Natural killer cell (primary cell): ENCODE data around the gene GALNT17. TPM values are rescaled to one million over a fixed set of nuclear protein-coding genes. Genes with fewer than 3 reads are reported as not detected.

Source experiments
- ATAC-seq, 3 donors: fragments of 150-1000 bp in 2 of 3; fragments of 200-7000 bp in 1 of 3; cut with Tn5 transposase; 1 replicate in 1 of 3; 2 replicates in 2 of 3; pipeline ENCODE4 v1.10.0; 2021; ENCODE audit warnings: mild to moderate bottlenecking in 2 of 3, moderate library complexity in 2 of 3
- DNase-seq, 2 donors: peaks; one replicate each; pipeline versions ENCODE4 v3.0.0 to v3.0.0-alpha.2; 2013 to 2021; ENCODE audit warnings: mixed read lengths in 1 of 2
- H3K27ac ChIP-seq: one replicate; pipeline ENCODE4 v1.5.1; 2013; ENCODE audit warnings: mild to moderate bottlenecking, low read length
- H3K27me3 ChIP-seq: one replicate; pipeline ENCODE4 v1.6.1; 2013; ENCODE audit warnings: low read length; ENCODE audit not compliant: control insufficient read depth, insufficient read depth
- H3K36me3 ChIP-seq: one replicate; pipeline ENCODE4 v1.6.1; 2013; ENCODE audit warnings: low read length; ENCODE audit not compliant: control insufficient read depth, insufficient read depth
- H3K4me1 ChIP-seq: one replicate; pipeline ENCODE4 v1.6.1; 2013; ENCODE audit warnings: low read length; ENCODE audit not compliant: control insufficient read depth, insufficient read depth
- H3K4me3 ChIP-seq: one replicate; pipeline ENCODE4 v1.5.1; 2013; ENCODE audit warnings: low read length
- H3K9me3 ChIP-seq: one replicate; pipeline ENCODE4 v1.6.1; 2013; ENCODE audit warnings: low read length; ENCODE audit not compliant: control insufficient read depth, insufficient read depth
- H3K27ac Mint-ChIP-seq, 2 donors: one replicate each; pipeline ENCODE4 v1.8.0; 2022; ENCODE audit warnings: mild to moderate bottlenecking in 2 of 2, mixed read lengths in 2 of 2, moderate library complexity in 1 of 2
- H3K27me3 Mint-ChIP-seq, 2 donors: one replicate each; pipeline ENCODE4 v1.8.0; 2022; ENCODE audit warnings: low read depth in 2 of 2, mixed read lengths in 2 of 2
- H3K36me3 Mint-ChIP-seq: one replicate; pipeline ENCODE4 v1.8.0; 2022; ENCODE audit warnings: mixed read lengths
- H3K4me1 Mint-ChIP-seq, 2 donors: one replicate each; pipeline ENCODE4 v1.8.0; 2022; ENCODE audit warnings: mixed read lengths in 2 of 2
- H3K4me3 Mint-ChIP-seq: one replicate; pipeline ENCODE4 v1.8.0; 2022; ENCODE audit warnings: mild to moderate bottlenecking, moderate library complexity, mixed read lengths
- H3K9me3 Mint-ChIP-seq, 2 donors: one replicate each; pipeline ENCODE4 v1.8.0; 2022; ENCODE audit warnings: mixed read lengths in 2 of 2
- WGBS: methylation state at CpG from one replicate; pipeline ENCODE4 v1.1.7; 2013; ENCODE audit warnings: missing lambda C conversion rate; ENCODE audit not compliant: insufficient coverage; 5-methylcytosine and 5-hydroxymethylcytosine counted together
- intact Hi-C: fragments of 100-400 bp; cut with micrococcal nuclease; formaldehyde crosslinking; loops from one replicate; pipeline ENCODE4 v1.14.2; 2022
- total RNA-seq, 4 donors: library from RNA; stranded (reverse); fragments of 120-200 nt in 1 of 4; gene quantifications; one replicate each; pipeline versions ENCODE4 v1.2.3 to v1.2.4, GENCODE V29; 2013 to 2022
- TF ChIP-seq, protein P1 (sequence below): fragments of 200-600 bp; IDR thresholded peaks from one replicate; pipeline ENCODE4 v1.8.0; 2022; ENCODE audit warnings: antibody characterized with exemption

The GALNT17 gene
- total RNA-seq, 3 donors from 2014 or later (not counting 1 experiment from before 2014, with no cell fraction given) = not detected

DNA sequence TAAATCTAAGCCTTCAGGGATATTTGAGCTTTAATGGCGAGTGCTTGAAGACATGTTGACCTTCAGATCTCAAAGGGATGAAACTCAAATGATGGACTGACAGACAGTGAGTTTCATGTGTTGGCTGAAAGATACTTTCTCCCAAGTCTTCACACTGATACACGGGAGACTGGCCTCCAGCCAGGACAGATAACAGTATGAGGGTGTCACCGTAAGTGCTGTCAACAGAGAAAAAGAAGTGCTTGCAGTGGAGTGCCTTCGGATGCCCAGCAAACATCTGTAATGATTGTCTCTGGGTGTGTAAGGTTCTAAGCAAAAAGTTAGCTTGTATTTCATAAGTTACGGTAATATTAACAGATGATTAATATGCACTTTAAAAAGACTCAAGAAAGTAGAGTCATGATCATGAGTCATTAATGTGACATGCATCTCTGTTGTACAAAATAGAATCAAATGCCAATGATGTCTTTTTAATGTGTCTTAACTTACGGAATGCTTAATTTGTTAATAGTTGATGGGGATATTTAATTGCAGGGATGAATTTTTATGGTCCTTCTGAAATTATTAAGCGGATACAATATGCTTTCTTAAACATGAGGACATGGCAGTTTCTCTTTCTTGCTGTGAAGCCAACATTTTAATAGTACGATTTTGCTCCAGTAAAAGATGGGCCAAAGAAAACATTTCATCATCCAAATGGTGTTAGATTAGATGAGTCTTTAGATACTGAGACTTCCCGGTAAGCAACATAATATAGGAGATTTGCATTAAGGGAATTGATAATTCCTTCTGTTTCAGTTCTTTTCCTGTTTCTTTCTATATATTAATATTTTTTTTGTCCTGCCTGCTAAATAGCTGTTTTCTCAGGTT lies 292.5 kb downstream of the GALNT17 start:
- H3K27me3 Mint-ChIP-seq = no peaks in the 10 kb centered on the region
- peaks cover 3 to 5% of the 10 kb centered on the region in 2 donors for H3K9me3 Mint-ChIP-seq
- ATAC-seq (no peak), DNase-seq (no peak)
- no peak overlapping the region for H3K4me3 Mint-ChIP-seq
- no peaks in the 10 kb centered on the region for H3K4me1 ChIP-seq
- H3K27me3 ChIP-seq = no peaks in the 10 kb centered on the region
- H3K36me3 Mint-ChIP-seq = no peaks in the 10 kb centered on the region
- TF ChIP-seq, protein P1, sequence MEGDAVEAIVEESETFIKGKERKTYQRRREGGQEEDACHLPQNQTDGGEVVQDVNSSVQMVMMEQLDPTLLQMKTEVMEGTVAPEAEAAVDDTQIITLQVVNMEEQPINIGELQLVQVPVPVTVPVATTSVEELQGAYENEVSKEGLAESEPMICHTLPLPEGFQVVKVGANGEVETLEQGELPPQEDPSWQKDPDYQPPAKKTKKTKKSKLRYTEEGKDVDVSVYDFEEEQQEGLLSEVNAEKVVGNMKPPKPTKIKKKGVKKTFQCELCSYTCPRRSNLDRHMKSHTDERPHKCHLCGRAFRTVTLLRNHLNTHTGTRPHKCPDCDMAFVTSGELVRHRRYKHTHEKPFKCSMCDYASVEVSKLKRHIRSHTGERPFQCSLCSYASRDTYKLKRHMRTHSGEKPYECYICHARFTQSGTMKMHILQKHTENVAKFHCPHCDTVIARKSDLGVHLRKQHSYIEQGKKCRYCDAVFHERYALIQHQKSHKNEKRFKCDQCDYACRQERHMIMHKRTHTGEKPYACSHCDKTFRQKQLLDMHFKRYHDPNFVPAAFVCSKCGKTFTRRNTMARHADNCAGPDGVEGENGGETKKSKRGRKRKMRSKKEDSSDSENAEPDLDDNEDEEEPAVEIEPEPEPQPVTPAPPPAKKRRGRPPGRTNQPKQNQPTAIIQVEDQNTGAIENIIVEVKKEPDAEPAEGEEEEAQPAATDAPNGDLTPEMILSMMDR = no peak
- H3K4me1 Mint-ChIP-seq = no peaks in the 10 kb centered on the region
- no peak overlapping the region for H3K27ac ChIP-seq
- intact Hi-C loops = no loop called here
- H3K36me3 ChIP-seq = no peaks in the 10 kb centered on the region
- H3K4me3 ChIP-seq = no peak overlapping the region
- no peak overlapping the region for H3K27ac Mint-ChIP-seq
- H3K9me3 ChIP-seq = peaks cover 7% of the 10 kb centered on the region
- 76% methylated on average over 8 of the region's 9 CpGs for WGBS

DNA sequence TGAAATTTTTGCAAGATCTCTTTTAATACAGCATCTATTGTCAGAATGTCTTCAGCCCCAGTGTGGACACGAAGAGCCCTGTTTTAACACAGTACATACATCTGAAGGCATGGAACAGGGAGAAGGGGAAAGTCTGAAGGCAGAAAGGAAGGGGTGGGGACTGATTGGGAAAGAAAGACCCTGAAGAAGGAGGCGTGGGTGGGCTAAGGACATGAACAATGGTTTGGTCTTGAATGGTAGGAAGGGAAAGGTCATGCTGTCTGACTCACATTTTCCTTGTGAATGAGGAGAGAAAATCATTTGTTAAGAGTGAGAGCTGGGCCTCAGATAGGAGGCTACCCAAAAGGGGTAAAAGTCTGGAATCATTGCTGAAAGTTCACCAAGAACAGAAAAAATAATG lies 297.1 kb downstream of the GALNT17 start:
- Histone ChIP-seq H3K27ac (no peak overlapping the region), H3K27me3 (no peaks in the 10 kb centered on the region), H3K4me1 (no peaks in the 10 kb centered on the region), H3K9me3 (peaks cover 6% of the 10 kb centered on the region), H3K36me3 (no peaks in the 10 kb centered on the region), H3K4me3 (no peak overlapping the region)
- intact Hi-C loops = no loop called here
- H3K4me3 Mint-ChIP-seq = no peak overlapping the region
- H3K27me3 Mint-ChIP-seq = no peaks in the 10 kb centered on the region
- ATAC-seq = no peak
- DNase-seq = no peak
- 66% methylated on average over 2 of the region's 2 CpGs for WGBS
- H3K4me1 Mint-ChIP-seq = no peaks in the 10 kb centered on the region
- H3K36me3 Mint-ChIP-seq = no peaks in the 10 kb centered on the region
- TF ChIP-seq, protein P1 = no peak
- peaks cover 3 to 5% of the 10 kb centered on the region in 2 donors for H3K9me3 Mint-ChIP-seq
- H3K27ac Mint-ChIP-seq = no peak overlapping the region

DNA sequence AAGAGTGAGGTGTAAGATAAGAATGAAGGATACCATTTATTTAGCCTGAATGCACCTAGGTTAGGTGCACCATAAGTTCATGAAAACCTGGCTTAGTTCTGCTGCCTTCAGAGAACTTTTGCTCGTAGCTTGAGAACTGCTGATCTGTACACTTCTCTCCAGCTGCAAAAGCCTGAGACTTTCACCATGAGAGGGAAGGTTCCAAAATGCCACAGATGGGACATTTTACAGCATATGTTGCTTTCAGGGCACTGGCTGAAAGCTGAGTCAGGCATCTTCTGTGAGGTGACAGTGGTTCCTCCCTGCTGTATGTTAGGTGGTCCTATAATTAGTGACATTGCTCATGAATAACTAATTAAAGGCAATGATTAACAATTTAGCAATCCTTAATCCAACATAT lies 298.3 kb downstream of the GALNT17 start:
- ATAC-seq = no peak

More for the DNA sequence above, 298.3 kb downstream of the GALNT17 start:
- no peak overlapping the region for H3K27ac Mint-ChIP-seq
- no peaks in the 10 kb centered on the region for H3K4me1 ChIP-seq
- TF ChIP-seq, protein P1 = no peak
- WGBS = 89% methylated on average over 1 of the region's 1 CpG
- peaks cover 6% of the 10 kb centered on the region for H3K9me3 ChIP-seq
- no peak overlapping the region for H3K4me3 Mint-ChIP-seq
- H3K27me3 Mint-ChIP-seq = no peaks in the 10 kb centered on the region
- no peaks in the 10 kb centered on the region for H3K4me1 Mint-ChIP-seq
- no peaks in the 10 kb centered on the region for H3K36me3 ChIP-seq
- no peak overlapping the region for H3K27ac ChIP-seq
- no peaks in the 10 kb centered on the region for H3K27me3 ChIP-seq
- intact Hi-C loops = no loop called here
- H3K9me3 Mint-ChIP-seq = peaks cover 3 to 5% of the 10 kb centered on the region in 2 donors
- H3K36me3 Mint-ChIP-seq = no peaks in the 10 kb centered on the region
- DNase-seq = no peak
- H3K4me3 ChIP-seq = no peak overlapping the region
